ENCODE results near the gene GALR2. TPM values are rescaled to one million over a fixed set of nuclear protein-coding genes. Genes with fewer than 3 reads are reported as not detected.
A peak's percentile ranks its signal among the peaks of the same experiment; 100 is the strongest.

The GALR2 gene
- total and polyA plus RNA-seq, 3 experiments from 2014 or later, result 2.7 to 3.1 TPM; not detected in 1

DNA sequence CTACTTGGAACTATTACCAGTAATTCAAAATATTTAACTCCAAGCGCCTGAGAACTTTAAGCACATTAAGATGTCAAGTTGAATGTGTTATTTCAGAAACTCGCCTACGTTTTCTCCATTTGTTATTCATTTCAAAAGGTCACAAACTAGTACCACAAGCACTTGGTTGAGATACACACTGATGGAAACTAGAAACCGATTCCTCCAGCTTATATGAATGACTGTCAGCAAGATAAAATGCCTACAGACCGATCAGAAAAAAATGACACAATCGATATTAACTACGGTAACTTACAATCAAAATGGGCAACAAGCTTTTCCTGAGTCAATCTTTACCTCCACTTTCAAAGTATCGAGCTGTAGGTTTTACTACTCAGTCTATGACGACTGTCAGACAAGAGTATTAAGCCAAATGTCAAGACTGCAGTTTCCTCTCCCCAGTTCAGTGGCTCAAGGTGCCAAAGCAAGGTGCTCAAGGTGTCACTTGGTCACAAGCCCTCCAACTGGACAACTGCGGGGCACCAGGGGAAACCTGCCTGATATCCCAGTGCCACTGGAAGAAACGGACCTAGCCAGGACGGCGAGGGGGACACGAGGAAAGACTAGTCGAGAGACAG, 2.9 kb upstream of the GALR2 start:
- Mint-ChIP-seq H3K4me3 (peak overlapping the region; percentile 93 to 98 (median 96)), H3K36me3 (peaks cover 0 to 36% (median 2%) of the 10 kb centered on the region in 3 donors), H3K27me3 (peaks cover 19 to 26% of the 10 kb centered on the region in 2 donors), H3K4me1 (peaks cover 35 to 60% (median 44%) of the 10 kb centered on the region in 3 donors), H3K9me3 (no peaks in the 10 kb centered on the region), H3K27ac (peak overlapping the region; percentile 85 to 98 (median 96))
- Histone ChIP-seq H3K4me3 (ENCODE audit: low read length) (peak overlapping the region; percentile 79), H3K9me3 (ENCODE audit: low read length) (no peaks in the 10 kb centered on the region), H3K36me3 (ENCODE audit: insufficient read depth, low read length) (peaks cover 10% of the 10 kb centered on the region), H3K4me1 (ENCODE audit: insufficient read depth, low read length) (peaks cover 43% of the 10 kb centered on the region), H3K27ac (ENCODE audit: low read depth, low read length) (peak overlapping the region; percentile 68), H3K27me3 (ENCODE audit: insufficient read depth, low read length, poor library complexity, severe bottlenecking) (peaks cover 23% of the 10 kb centered on the region)
- ChIA-PET POLR2A (interaction anchor here (0.5 to 0.7 kb wide), 2 partner anchors 57 to 1793 kb away, joined by 3 read pairs; no protein-coding TSS in a partner anchor), CTCF (interaction anchor here (1.3 to 2.2 kb wide), 3 partner anchors 9 to 208 kb away, joined by 3 to 4 read pairs (median 3); no protein-coding TSS in a partner anchor)
- no peak for DNase-seq

DNA sequence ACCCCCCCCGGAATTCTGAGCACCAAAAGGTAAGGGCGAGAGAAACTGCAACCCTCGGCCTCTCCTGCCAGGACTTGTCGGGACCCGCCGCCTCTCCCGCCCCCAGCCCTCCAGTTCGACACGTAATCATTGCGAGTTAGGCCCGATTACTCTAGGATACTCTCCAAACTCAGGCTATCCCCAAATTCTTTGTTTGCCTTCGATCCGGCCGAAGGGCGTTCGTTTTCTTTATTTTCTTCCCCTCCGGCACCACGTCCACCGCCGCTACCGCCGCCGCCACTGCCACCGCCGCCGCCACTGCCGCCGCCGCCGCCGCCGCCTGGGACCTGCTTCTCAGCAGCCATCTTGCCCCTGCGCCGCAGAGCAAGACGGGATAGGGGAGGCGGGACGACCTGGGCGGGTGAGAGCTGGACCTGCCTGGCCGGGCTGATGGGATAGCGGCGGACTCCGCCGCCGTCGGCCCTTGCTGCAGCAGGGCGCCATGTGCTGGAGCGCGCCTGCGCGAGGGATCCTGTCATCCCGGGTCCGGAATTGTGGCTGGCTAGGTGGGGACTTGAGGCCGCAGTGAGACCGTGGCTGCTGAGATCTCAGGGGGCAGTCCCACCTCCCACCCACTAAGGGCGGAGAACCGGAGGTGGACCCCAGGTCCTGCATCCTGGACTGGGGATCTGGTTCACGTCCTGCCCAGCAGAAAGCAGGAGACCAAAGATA, 2.3 kb upstream of the GALR2 start, which contains the start of gene SRP68:
Gene SRP68, minus strand, starts transcription at position 370 of the 711 bp plus-strand sequence. Its CDS starts 26 bp downstream, at position 344.
- POLR2A ChIA-PET, result interaction anchor here (0.5 to 1.0 kb wide), 3 partner anchors 8 to 1794 kb away, joined by 3 to 6 read pairs (median 3); no protein-coding TSS in a partner anchor
- no peaks in the 10 kb centered on the region for H3K9me3 ChIP-seq (ENCODE audit: low read length)
- H3K27me3 ChIP-seq (ENCODE audit: insufficient read depth, low read length, poor library complexity, severe bottlenecking), result peaks cover 26% of the 10 kb centered on the region
- H3K9me3 Mint-ChIP-seq, result no peaks in the 10 kb centered on the region
- peaks cover 10% of the 10 kb centered on the region for H3K36me3 ChIP-seq (ENCODE audit: insufficient read depth, low read length)
- CTCF ChIA-PET, result interaction anchor here (1.3 to 2.2 kb wide), 3 partner anchors 10 to 207 kb away, joined by 3 to 4 read pairs (median 3); no protein-coding TSS in a partner anchor
- peak within 1 kb of the TSS; percentile 79 for H3K4me3 ChIP-seq (ENCODE audit: low read length)
- peaks cover 50% of the 10 kb centered on the region for H3K4me1 ChIP-seq (ENCODE audit: insufficient read depth, low read length)
- H3K4me1 Mint-ChIP-seq, result peaks cover 40 to 63% (median 47%) of the 10 kb centered on the region in 3 donors
- peak within 1 kb of the TSS; percentile 85 to 98 (median 96) for H3K27ac Mint-ChIP-seq
- H3K27ac ChIP-seq (ENCODE audit: low read depth, low read length), result peak within 1 kb of the TSS; percentile 68
- DNase-seq, result peak; percentile 68 to 83 (median 74)
- H3K4me3 Mint-ChIP-seq, result peak within 1 kb of the TSS; percentile 93 to 98 (median 96)
- peaks cover 0 to 30% (median 0%) of the 10 kb centered on the region in 3 donors for H3K36me3 Mint-ChIP-seq
- peaks cover 24 to 33% of the 10 kb centered on the region in 2 donors for H3K27me3 Mint-ChIP-seq

DNA sequence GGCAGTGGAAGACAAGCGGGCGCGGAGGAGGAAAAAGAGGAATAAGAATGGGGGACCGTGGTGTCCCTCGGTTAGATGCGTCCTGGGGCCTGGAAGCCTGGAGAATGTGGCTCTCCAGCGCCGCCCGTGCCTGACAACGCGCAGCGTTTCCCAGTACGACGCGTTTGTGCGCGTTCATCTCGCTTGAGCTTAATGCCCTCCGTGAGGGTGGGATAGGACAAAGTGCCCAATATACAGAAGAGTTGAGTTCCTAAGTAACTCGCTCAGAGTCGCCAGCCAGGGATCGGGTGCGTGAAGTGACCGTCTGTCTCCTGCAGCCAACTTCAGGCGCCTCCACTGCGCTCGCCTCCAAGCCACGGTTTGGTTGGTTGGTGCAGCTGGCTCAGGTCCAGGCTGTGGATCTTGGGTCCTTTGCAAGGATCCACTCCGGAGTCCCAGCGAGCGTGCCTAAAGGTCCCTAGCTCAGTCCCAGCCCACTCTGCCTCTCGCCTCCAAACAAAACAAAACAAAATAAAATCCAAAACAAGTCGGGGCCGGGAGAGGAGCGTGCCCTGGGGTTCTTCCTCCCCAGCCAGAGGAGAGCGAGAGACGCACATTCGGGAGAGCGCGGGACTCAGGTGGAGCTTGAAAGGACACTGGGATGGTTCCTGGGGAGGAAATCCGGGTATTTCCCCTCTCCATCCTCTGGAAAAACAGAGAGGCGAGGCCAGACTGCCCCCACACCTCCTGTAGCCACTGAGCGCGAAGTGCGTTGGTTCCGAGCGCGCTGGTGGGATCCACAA, 974 bp downstream of the GALR2 start:
- peak overlapping the region; percentile 56 to 83 (median 75) for H3K4me3 Mint-ChIP-seq
- Histone ChIP-seq H3K27ac (ENCODE audit: low read depth, low read length) (no peak overlapping the region), H3K4me1 (ENCODE audit: insufficient read depth, low read length) (peaks cover 61% of the 10 kb centered on the region), H3K27me3 (ENCODE audit: insufficient read depth, low read length, poor library complexity, severe bottlenecking) (peaks cover 32% of the 10 kb centered on the region), H3K4me3 (ENCODE audit: low read length) (peak overlapping the region; percentile 32), H3K36me3 (ENCODE audit: insufficient read depth, low read length) (no peaks in the 10 kb centered on the region), H3K9me3 (ENCODE audit: low read length) (no peaks in the 10 kb centered on the region)
- DNase-seq, result no peak
- peaks cover 37 to 77% (median 40%) of the 10 kb centered on the region in 3 donors for H3K4me1 Mint-ChIP-seq
- H3K27ac Mint-ChIP-seq, result peak overlapping the region in 3 of 8 donors; percentile 51 to 81 (median 70)
- ChIA-PET POLR2A (interaction anchor here (0.6 to 1.2 kb wide), 3 partner anchors 169 to 278 kb away, joined by 3 to 11 read pairs (median 5); partner anchors contain the start of gene PRPSAP1), CTCF (interaction anchor here (1.0 kb wide), 2 partner anchors 11 to 204 kb away, joined by 3 read pairs; no protein-coding TSS in a partner anchor)
- H3K27me3 Mint-ChIP-seq, result peaks cover 32 to 37% of the 10 kb centered on the region in 2 donors
- no peaks in the 10 kb centered on the region for H3K9me3 Mint-ChIP-seq
- peaks cover 0 to 13% (median 0%) of the 10 kb centered on the region in 3 donors for H3K36me3 Mint-ChIP-seq

DNA sequence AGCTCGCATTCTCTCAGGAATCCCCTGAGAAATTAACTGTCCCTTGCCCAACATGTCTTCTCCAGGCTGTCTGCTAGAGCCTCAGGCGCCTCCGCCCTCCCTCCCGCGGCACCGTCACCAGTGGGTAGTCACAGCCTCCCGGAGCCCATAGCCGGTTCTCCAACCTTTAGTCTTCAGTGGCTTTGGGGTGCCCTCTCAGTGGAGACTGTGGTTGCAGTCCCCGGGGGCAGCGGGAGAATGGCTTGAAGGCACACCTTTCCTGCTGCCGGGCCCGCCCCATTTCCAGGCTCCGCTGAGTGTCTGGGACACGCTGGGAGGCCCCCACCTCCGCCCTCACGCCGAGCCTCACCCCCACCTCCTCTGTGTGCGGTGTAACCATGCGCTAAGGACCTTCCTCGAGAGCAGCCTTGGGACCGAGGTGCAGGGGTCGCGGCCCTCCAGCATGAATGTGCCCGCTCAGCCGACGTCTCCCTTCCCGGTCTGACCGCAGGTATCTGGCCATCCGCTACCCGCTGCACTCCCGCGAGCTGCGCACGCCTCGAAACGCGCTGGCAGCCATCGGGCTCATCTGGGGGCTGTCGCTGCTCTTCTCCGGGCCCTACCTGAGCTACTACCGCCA, 1.7 kb downstream of the GALR2 start:
- peak overlapping the region in 5 of 8 donors; percentile 32 to 81 (median 52) for H3K27ac Mint-ChIP-seq
- Histone ChIP-seq H3K9me3 (ENCODE audit: low read length) (no peaks in the 10 kb centered on the region), H3K4me1 (ENCODE audit: insufficient read depth, low read length) (peaks cover 54% of the 10 kb centered on the region), H3K27me3 (ENCODE audit: insufficient read depth, low read length, poor library complexity, severe bottlenecking) (peaks cover 32% of the 10 kb centered on the region), H3K36me3 (ENCODE audit: insufficient read depth, low read length) (no peaks in the 10 kb centered on the region), H3K4me3 (ENCODE audit: low read length) (peak overlapping the region; percentile 49), H3K27ac (ENCODE audit: low read depth, low read length) (no peak overlapping the region)
- H3K27me3 Mint-ChIP-seq, result peaks cover 32 to 37% of the 10 kb centered on the region in 2 donors
- peak overlapping the region; percentile 80 to 93 (median 83) for H3K4me3 Mint-ChIP-seq
- peaks cover 30 to 76% (median 33%) of the 10 kb centered on the region in 3 donors for H3K4me1 Mint-ChIP-seq
- peaks cover 0 to 13% (median 0%) of the 10 kb centered on the region in 3 donors for H3K36me3 Mint-ChIP-seq
- CTCF ChIA-PET, result no interaction called here
- POLR2A ChIA-PET, result interaction anchor here (0.6 to 1.2 kb wide), 3 partner anchors 51 to 476 kb away, joined by 3 to 7 read pairs (median 3); partner anchors contain the start of gene PRPSAP1
- H3K9me3 Mint-ChIP-seq, result no peaks in the 10 kb centered on the region
- DNase-seq, result no peak

DNA sequence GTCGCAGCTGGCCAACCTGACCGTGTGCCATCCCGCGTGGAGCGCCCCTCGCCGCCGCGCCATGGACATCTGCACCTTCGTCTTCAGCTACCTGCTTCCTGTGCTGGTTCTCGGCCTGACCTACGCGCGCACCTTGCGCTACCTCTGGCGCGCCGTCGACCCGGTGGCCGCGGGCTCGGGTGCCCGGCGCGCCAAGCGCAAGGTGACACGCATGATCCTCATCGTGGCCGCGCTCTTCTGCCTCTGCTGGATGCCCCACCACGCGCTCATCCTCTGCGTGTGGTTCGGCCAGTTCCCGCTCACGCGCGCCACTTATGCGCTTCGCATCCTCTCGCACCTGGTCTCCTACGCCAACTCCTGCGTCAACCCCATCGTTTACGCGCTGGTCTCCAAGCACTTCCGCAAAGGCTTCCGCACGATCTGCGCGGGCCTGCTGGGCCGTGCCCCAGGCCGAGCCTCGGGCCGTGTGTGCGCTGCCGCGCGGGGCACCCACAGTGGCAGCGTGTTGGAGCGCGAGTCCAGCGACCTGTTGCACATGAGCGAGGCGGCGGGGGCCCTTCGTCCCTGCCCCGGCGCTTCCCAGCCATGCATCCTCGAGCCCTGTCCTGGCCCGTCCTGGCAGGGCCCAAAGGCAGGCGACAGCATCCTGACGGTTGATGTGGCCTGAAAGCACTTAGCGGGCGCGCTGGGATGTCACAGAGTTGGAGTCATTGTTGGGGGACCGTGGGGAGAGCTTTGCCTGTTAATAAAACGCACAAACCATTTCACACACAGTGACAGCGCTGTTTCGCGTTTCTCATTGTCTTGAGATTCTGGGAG, 2.4 kb downstream of the GALR2 start:
- Mint-ChIP-seq H3K36me3 (peaks cover 0 to 8% (median 0%) of the 10 kb centered on the region in 3 donors), H3K4me1 (peaks cover 23 to 69% (median 27%) of the 10 kb centered on the region in 3 donors), H3K4me3 (peak overlapping the region; percentile 80 to 93 (median 83)), H3K9me3 (no peaks in the 10 kb centered on the region), H3K27ac (peak overlapping the region; percentile 32 to 81 (median 50)), H3K27me3 (peaks cover 32 to 37% of the 10 kb centered on the region in 2 donors)
- Histone ChIP-seq H3K9me3 (ENCODE audit: low read length) (no peaks in the 10 kb centered on the region), H3K27me3 (ENCODE audit: insufficient read depth, low read length, poor library complexity, severe bottlenecking) (peaks cover 32% of the 10 kb centered on the region), H3K36me3 (ENCODE audit: insufficient read depth, low read length) (no peaks in the 10 kb centered on the region), H3K4me1 (ENCODE audit: insufficient read depth, low read length) (peaks cover 51% of the 10 kb centered on the region), H3K27ac (ENCODE audit: low read depth, low read length) (no peak overlapping the region), H3K4me3 (ENCODE audit: low read length) (peak overlapping the region; percentile 49)
- ChIA-PET POLR2A (interaction anchor here (0.6 to 1.4 kb wide), 4 partner anchors 13 to 476 kb away, joined by 3 to 7 read pairs (median 4); no protein-coding TSS in a partner anchor), CTCF (interaction anchor here (0.9 to 1.3 kb wide), 2 partner anchors 62 to 63 kb away, joined by 3 to 4 read pairs; no protein-coding TSS in a partner anchor)
- peak; percentile 19 to 74 (median 63) for DNase-seq

DNA sequence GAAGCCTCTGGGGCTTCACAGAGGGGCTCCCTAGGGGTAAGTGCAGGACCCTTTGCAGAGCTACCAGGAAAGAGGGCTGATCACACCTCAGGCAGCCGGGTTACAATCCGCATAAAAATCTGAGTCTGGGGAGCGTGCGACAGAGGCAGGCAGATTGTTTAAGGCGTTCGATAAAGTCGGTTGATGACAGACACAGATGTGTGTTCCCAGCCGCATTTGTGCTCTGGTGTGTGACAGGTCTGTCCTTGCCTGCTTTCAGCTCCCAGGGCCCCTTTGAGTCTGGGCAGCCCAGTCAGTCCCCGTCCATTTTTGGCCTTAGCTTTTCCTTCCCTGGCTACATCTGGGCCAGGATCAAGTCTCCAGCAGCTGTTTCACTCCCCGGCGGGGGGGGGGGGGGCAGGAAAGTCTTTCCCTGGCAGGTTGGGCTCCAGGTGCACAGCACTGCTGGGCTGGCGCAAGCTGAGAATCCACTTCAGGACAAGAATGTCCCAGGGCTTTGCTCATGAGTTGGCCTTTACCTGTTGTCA, 3.1 kb downstream of the GALR2 start:
- H3K36me3 Mint-ChIP-seq, result peaks cover 0 to 4% (median 0%) of the 10 kb centered on the region in 3 donors
- peak overlapping the region in 1 of 7 donors; percentile 82 for H3K4me3 Mint-ChIP-seq
- H3K36me3 ChIP-seq (ENCODE audit: insufficient read depth, low read length), result no peaks in the 10 kb centered on the region
- ChIA-PET CTCF (interaction anchor here (0.9 to 1.3 kb wide), 2 partner anchors 63 to 64 kb away, joined by 3 to 4 read pairs; no protein-coding TSS in a partner anchor), POLR2A (interaction anchor here (0.7 to 1.4 kb wide), 3 partner anchors 9 to 15 kb away, joined by 3 to 8 read pairs (median 4); no protein-coding TSS in a partner anchor)
- H3K27ac ChIP-seq (ENCODE audit: low read depth, low read length), result no peak overlapping the region
- H3K27me3 Mint-ChIP-seq, result peaks cover 30 to 37% of the 10 kb centered on the region in 2 donors
- peaks cover 23 to 69% (median 27%) of the 10 kb centered on the region in 3 donors for H3K4me1 Mint-ChIP-seq
- H3K4me3 ChIP-seq (ENCODE audit: low read length), result no peak overlapping the region
- no peaks in the 10 kb centered on the region for H3K9me3 Mint-ChIP-seq
- DNase-seq, result no peak
- peak overlapping the region in 5 of 8 donors; percentile 17 to 70 (median 36) for H3K27ac Mint-ChIP-seq
- H3K4me1 ChIP-seq (ENCODE audit: insufficient read depth, low read length), result peaks cover 51% of the 10 kb centered on the region
- H3K9me3 ChIP-seq (ENCODE audit: low read length), result no peaks in the 10 kb centered on the region
- peaks cover 32% of the 10 kb centered on the region for H3K27me3 ChIP-seq (ENCODE audit: insufficient read depth, low read length, poor library complexity, severe bottlenecking)
